CD4-positive, alpha-beta T cell treated with Interferon gamma for 1 hour (primary cell): Measurements from ENCODE around the gene AFAP1.

Experiments
- DNase-seq: peaks from one replicate; pipeline ENCODE4 v3.0.0-alpha.2; 2020

The AFAP1 gene, protein sequence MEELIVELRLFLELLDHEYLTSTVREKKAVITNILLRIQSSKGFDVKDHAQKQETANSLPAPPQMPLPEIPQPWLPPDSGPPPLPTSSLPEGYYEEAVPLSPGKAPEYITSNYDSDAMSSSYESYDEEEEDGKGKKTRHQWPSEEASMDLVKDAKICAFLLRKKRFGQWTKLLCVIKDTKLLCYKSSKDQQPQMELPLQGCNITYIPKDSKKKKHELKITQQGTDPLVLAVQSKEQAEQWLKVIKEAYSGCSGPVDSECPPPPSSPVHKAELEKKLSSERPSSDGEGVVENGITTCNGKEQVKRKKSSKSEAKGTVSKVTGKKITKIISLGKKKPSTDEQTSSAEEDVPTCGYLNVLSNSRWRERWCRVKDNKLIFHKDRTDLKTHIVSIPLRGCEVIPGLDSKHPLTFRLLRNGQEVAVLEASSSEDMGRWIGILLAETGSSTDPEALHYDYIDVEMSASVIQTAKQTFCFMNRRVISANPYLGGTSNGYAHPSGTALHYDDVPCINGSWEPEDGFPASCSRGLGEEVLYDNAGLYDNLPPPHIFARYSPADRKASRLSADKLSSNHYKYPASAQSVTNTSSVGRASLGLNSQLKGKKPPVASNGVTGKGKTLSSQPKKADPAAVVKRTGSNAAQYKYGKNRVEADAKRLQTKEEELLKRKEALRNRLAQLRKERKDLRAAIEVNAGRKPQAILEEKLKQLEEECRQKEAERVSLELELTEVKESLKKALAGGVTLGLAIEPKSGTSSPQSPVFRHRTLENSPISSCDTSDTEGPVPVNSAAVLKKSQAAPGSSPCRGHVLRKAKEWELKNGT

DNA sequence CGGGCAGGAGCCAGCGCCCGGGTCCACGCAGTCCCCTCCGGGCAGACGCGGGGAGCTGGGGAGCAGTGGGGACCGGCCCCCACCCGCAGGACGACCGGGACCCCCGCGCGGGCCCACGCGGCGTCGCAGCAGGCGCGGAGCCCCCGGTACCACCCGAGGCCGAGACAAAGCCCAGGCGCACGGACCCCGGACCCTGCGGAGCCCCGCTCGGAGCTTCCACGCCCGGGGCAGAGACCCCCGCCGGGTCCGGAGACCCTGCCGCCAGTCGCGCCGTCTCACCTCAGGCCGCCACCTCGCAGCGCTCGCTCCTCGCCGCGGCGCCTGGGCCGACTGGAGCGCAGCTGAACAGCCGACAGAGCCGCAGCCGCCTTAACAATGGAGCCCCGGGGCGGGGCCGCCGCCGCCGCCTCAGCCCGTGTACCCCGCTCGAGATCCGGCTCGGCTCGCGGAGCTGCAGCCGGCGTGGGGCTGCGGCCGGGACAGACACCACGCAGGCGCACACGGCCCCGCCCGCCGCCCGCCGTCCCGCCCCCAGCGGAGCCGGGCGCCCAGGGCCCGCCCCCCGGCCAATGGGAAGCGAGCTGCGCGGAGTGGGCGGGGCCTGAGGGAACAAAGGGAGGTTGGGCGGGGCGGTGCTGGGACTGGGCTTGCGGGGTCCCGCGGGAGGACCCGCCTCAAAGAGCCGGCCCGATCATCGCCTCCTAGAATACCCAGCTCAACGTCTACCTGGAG lies at the start of gene AFAP1:
Gene AFAP1, minus strand, starts transcription at position 485 of the 732 bp plus-strand sequence. CDS start 67,783 bp downstream, outside the sequence.
- DNase-seq, result peak; percentile 87

DNA sequence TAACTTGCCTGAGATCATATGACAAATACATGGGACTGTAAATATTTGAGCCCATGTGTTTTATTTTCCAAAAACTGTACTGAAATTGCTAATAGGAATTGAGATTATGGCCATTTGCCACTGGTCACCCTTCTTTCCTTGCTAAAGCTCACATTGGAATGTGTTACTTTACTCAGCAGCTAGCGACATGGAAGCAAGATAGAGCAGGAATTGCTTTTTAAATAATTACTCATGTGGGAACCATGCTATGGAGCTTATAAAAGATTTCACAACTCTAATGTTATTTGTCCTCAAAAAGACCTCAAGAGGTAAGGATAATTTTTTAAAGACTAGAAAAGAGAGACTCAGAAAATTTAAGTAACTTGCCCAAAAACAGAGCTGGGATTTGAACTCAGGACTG lies 48.8 kb upstream of the AFAP1 start:
- no peak for DNase-seq

DNA sequence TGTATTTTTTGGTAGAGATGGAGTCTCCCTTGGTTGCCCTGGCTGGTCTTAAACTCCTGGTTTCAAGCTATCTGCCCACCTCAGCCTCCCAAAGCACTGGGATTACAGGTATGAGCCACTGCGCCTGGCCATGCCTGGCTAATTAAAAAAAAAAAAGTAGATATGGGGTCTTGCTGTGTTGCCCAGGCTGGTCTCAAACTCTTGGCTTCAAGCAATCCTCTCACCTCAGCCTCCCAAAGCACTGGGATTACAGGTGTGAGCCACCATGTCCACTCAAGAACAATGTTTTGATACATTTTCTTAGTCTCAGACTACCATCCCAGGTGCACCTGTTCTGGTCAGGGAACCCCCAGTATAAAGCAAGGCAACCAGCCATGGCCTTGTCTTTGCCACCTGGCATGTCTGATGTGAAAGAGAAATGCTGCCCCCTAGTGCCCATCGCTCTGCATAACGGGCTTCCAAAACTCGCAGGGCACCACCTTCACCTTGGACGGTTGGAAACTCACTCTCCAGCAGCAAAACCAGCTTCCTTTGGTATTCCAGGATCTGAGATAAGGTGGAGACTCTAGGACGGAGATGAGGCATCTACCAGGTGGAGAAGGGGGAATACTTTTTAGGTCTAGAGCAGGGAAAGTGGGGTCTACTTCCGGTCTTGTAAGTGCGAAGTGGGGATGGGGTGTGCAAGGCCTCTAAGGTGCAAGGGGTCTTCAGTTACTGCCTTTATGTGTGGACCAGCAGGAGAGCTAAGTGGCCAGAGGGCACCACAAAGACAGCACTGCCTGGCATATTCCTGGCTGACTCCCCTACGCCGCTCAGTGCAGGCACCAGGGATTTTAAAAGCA lies 47.7 kb upstream of the AFAP1 start:
- DNase-seq, result peak; percentile 53

DNA sequence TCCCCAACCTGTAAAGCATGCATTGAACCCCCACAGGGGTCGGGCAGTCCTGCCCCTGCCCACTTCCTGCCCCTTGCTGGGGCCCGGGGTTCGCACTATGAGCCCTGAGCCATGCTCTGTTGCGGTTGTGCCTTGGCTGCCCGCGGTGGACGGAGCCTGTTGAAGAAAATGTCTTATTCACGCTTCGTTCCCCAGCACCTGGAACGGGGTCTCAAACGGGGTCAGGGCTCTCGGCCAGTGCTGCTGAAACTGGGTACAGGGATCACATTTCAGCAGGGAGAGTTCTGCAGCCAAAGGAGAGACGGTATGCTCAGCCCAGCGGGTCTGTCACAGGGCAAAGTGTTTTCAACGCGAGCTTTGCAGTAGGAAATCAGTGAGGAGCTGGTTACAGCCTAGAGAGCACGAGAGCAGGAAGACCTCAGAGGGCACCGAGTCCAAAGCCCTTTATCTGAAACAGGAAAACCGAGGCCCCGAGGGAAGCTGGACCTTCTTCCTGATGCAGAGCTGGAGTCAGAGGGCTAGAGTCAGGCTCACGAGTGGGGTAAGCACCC lies 46.3 kb upstream of the AFAP1 start:
- no peak for DNase-seq

DNA sequence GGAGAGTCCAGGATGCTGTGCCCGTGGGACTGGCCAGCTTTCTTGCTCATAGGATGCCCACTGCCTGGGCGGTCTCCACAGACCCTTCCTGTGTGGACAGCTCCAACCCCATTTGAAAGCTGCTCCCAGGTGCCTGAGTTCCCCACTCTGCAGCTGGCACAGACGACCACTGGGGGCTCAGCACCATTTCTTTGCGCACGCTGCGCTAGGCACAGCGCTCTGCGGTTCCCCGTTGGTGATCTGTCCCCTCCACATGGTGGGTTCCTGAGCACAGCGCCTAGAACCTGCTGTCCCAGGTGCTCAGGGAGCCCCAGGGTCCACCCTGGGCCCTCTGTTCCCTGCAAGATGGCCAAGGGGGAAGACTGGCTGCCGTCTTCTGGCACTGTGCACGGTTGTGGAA lies 45.4 kb upstream of the AFAP1 start:
- no peak for DNase-seq

DNA sequence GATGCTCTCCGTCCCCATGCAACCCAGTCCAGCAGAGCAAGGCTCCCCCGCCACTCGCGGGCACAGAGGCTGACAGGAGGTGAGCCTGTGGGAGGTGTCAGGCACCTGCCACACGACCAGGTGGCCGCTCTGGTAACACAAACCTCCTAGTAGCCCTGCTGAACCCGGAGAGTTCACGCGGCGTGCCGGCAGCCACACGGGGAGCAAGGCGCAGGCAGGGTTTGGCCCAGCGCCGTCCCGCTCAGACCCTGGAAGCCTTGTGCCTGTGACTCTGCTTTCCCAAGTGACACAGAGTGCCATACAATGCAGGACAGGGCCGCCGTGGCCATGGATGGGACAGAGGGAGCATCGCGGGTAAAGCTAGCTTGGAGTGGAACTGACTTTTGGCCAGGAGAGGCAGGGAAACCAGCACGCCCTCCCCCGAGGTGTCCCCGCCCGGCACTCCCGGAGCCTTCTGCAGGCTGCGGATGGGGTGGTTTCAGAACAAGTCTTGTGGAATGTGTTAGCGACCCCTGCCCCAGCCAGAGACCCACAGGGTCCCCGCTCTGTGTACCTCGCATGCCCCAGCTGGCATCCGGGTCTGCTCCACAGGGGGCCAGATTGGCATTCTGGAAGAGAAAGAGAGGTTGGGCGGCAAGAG lies 44.7 kb upstream of the AFAP1 start:
- no peak for DNase-seq

DNA sequence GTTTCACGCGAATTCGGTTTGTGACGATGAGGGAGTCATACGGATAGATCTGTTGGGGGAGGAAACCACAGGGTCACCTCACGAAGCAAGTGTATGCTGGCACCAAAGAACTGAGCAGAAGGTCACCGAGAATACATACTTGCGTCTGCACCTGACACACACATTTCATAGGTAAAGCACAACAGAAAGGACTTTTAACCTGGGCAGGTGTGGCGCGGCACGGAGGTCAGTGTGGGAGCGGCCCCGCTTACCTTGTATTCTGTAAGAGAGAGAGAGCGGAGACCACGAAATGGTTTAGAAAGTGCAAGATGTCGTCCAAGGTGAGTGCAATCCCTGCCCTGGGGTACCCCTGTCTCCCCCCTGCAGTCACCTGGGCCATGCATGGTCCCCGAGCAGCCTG lies 43.6 kb upstream of the AFAP1 start:
- no peak for DNase-seq

DNA sequence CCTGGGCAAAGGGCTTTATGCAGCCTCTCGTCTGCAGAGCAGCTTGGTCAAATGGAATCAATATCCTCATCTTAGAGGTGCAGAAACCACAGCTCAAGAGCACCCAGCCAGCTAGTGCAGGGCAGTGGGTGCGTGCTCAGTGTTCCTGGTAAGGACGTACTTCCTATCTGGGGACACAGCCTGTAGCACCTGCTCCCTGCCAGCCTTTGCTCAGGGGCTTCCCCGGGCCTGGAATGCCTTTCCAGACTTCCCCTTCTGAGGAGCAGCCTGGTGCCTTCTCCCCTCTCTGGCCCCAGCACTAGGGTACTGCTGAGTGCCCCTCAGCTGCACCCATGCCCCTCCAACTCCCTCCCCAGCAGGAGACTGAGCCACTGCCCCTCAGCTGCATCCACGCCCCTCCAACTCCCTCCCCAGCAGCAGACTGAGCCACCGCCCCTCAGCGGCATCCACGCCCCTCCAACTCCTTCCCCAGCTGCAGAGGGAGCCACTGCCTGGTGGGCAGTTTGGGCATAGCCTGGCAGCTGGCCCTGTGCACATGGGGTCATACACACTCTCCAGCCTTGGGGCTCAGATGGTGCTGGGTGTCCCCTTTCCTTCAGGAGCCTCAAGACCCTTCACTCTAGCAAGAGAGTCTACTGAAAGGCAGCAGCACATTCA lies 42.2 kb upstream of the AFAP1 start:
- DNase-seq, result no peak

DNA sequence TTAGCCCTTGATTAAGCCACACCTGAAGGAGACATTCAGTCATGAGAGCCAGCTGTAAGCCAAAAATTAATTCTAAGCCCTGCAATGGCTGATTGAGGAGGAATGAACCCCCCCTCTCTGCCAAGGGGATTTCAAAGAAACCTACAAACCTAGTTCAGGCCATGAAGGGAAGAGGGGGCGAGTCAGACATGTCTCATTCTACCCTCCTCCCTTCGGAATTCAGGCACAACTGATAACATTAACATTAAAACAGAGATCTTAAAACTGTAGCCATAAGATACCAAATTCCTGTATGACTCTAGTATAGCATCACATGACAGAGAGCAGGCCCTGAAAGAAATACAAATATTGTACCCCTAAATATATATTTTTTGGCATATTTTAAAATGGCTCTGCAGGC lies 40.4 kb upstream of the AFAP1 start:
- no peak for DNase-seq

DNA sequence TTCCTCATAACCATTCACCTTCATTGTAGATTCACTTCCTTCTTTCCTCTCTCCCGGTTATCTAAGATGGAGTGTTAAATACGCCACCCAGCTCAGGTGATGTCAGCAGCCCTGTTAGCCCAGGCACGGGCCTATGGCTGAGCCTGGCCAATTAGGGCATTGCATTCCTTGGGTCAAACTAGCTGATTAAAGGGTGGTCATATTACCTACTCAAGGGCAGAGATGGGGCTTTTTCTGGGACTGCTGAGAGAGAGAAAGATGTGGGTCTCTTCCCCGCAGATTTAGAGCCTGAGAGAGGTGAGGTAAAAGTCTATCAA lies 39.9 kb upstream of the AFAP1 start:
- no peak for DNase-seq

DNA sequence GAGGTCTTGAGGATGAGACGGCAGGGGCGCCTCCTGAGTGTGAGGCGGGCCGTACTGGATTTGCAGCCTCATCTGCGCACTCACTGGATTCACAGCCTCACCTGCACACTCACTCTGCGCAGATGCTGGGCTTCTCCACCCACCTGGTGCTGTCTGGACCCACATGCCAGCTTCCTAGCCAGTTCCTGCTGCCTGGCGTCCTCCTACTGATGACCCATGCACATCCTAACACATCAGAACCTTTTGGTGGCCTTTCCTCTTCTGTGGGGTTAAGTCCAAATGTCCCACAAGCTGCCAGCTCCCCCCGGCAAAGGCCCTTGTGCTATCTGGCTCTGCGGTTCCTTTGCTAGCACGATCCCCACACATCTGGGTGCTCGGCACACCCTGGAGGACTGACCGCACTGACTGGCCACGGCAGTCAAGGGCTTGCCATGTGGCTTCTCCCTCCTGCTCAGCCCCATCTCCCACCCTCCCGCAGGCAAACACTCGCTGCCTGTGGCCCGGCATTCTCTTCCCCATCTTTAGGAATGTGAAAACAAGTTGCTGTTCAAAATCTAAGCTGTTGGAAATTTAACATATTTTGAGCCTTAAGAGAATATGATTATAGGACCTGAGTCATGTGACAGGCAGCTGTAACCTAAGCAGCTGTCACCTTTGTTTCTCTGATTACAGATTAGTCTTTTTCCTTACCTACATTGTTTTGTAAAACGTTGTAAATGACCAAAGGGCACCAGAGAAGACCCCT lies 39.4 kb upstream of the AFAP1 start:
- no peak for DNase-seq

DNA sequence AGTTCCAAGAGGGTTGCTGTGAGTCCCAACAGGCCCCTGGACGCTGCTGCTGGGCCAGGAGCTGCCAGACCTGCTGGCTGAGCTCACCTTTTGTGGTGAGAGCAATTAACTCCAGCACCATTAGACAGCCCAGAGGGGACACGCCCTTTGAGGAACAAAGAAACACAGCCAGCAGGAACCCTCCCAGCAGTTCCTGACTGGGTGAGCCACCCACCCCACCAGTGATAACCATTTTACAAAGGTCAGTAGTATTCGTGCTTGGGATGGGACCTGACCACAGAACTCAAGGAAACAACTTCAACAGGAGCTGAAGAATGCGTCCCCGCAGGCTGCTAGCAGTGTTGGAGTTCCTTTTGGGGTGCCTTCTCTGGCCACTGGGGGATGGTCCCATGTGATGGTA lies 38.8 kb upstream of the AFAP1 start:
- DNase-seq, result no peak

DNA sequence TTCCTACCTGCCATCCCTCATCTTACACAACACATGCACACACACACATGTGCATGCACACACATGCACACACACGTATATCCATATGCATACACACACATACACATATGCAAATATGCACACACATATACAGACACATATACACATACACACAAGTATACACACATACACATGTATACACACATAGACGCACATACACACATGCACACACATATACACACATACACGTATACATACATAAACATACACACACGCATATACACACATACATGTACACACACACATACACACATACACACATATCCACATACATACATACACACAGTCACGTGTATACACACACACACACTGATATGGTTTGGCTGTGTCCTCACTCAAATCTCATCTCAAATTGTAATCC lies 37.0 kb upstream of the AFAP1 start:
- no peak for DNase-seq

DNA sequence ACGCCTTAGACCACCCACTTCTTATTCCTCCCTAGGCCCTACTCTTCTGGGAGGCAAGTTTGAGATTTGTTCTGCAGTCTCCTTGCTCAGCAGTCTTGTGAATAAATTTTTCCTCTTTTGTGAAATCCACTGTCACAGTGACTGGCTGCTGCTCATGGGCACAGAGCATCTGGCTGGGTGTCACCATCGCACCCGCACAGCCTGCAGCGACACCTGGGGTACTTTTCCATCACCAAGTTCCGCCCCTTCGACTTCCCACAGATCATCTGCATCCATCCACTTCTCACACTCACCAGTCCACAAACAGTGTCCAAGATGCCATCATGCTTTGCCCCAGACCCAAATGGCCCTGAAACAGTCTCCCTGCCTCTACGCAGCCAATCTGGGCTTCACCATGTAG lies 36.4 kb upstream of the AFAP1 start:
- DNase-seq, result no peak

DNA sequence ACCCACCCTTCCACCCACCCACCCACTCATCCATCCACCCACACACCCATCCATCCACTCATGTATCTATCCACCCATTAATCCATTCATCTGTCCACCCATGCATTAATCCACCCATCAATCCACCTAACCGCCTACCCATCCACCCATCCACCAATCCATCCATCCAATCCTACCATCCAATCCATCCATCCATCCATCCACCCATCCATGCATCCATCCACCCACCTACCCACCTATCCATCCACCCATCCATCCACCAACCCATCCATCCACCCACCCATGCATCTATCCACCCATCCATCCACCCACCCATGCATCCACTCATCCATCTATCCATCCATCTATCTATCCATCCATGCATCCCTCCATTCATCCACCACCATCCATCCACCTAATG lies 34.8 kb upstream of the AFAP1 start:
- DNase-seq, result no peak

DNA sequence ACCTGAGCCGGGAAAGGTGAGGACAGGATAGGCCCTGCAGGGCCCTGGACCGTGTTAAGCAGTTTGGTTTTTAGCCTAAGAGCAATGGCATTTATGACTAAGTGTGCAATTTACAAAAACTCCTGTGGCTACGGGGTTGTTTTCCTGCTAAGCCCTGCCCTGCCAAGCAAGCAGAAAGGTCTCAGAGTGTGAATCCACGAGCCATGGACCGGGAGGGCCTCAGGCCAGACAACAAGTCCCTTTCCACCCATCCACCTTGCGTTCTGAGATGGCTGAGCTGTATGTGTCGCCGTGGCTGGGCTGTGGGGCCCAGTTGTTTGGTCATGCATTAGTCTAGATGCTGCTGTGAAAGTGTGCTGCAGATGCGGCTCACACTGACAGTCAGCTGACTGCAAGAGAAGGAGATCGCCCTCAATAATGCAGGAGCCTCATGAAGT lies 33.9 kb upstream of the AFAP1 start:
- DNase-seq, result no peak

DNA sequence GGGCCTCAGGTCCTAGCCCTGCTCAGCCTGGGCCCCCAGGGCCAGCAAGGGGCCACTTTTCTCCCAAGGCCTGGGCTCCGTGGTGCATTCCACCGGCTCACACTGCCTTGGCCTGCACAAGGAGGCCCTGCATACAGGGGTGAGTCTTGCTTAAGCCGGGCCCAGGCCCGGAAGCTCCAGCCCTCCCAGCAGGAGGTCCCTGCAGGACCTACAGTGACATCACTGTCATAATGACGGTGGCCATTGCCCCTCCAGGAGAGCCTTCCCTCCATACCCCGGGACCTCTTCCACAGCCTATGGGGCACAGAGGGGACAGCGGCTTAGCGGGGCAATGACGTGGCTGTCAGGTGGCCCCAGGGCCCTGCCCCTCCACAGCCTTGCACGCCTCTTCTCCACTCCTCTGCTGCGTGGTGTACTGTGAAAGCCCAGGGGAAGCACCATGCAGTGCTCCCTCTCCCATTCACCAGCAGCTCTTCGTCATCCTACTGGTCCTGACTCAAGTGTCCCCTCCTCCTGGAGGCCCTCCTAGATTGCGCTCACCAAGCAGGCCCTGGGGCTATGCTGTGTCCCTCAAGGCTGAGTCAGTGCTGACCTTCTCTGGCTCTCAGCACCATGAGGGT lies 32.3 kb upstream of the AFAP1 start:
- DNase-seq, result no peak

DNA sequence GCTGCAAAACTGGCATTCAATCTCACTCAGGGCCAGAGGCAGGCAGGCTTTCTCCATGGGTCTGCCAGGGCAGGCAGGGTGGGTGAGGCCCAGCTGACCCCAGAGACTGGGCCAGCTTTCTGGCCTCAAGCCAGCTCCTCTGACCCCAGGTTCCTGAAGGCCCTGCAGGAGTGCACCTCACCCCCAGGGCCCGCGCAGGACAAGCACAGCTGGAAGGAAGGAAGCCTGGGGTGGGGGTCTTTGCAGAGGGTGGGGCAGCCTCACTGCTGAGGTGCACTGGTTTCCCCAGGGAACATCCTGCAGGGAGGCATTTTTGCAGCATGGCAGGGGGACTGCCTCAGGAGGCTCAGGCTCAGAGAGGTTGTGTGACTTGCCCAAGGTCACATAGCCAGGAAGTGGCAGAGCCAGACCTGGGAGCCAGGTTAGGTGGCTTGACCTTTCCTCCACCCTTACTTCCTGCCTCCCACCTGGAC lies 31.5 kb upstream of the AFAP1 start:
- DNase-seq, result no peak

DNA sequence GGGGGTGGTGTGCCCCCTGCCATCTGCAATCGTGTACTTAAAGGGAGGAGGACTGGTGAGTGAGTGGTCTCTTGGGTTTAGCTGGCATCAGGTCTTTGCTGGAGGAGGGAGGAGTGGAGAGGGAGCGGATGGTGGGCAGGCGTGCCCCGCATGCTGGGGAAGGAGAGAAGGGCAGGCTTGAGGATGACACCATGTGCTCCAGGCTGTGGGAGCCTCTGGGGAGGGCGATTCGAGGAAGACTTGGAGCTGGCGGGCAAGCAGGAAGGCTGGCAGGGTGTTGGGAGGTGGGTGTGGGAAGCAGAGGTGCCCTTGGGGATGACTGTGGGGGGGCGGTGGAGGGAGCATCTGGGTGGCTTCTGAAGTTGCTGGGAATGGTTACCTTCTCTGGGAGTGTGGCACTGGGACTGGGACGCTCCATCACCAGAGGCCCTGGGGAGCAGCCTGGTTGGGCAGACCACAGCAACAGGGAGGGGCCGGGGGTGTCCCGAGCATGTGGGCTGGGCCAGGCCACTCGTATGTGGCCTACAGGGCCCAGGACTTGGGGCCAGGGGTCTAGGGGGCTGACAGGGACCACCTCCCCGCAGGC lies 30.8 kb upstream of the AFAP1 start:
- DNase-seq, result no peak
